ENCODE results near the gene SDR42E1.
"Not testable (repeated sequence)": the region's sequence is repeated elsewhere in the genome, so short reads cannot be mapped to it uniquely, and the experiment has no call there.

The SDR42E1 gene

DNA sequence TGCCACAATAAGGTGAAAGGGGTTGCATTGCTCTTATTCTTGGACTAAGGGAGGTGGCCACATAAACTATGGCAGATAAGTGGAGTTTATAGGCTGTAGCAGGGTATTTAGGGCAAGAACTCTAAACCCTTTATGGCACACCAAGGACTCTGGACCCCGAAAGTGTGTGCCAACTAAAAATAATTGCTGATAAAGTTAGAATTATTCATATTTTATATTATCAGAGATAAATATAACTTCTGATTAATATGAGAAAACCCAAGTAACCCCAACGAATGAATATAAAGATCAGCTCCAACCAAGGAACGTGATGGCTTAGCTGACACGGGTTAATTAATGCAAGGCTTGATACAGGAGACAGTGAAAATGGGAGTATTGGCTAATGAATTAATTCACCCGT, 8.8 kb upstream of the SDR42E1 start:
- H2AFZ ChIP-seq (ENCODE audit: low read length, unreplicated experiment) = no peak overlapping the region
- H3K79me2 ChIP-seq (ENCODE audit: control insufficient read depth, insufficient read depth, low read length, unreplicated experiment) = no peaks in the 10 kb centered on the region
- no peaks in the 10 kb centered on the region for H3K36me3 ChIP-seq (ENCODE audit: insufficient read depth, low read length)
- H3K4me1 ChIP-seq (ENCODE audit: control insufficient read depth, insufficient read depth, low read length, unreplicated experiment) = peaks cover 11% of the 10 kb centered on the region
- peaks cover 17% of the 10 kb centered on the region; the same call in 1 of the 2 replicates for H3K27me3 ChIP-seq (ENCODE audit: insufficient read depth, low read length)
- H3K4me3 ChIP-seq (ENCODE audit: low read depth, low read length) = no peak overlapping the region
- no peak overlapping the region for H3K27ac ChIP-seq (ENCODE audit: low read depth, low read length)

DNA sequence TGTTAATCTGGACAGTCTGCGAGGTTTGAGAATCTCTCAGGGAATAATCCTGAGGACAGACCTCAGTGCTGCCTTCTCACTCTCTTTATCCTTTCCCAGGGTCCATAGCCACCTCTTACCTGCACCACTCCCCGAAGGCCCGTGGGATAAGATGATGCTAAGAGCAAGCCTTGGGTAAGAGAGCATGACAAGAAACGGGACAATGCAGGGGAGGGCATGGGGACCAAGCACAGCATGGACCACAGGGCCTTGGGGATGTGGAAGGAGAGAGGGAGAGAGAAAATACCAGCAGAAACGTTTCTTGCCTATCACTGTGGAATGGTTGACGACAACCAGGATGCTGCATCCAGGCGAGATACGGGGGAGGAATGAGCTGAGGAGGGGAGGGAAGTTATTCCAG, 8.3 kb upstream of the SDR42E1 start:
- H3K4me1 ChIP-seq (ENCODE audit: control insufficient read depth, insufficient read depth, low read length, unreplicated experiment) = peaks cover 11% of the 10 kb centered on the region
- H3K79me2 ChIP-seq (ENCODE audit: control insufficient read depth, insufficient read depth, low read length, unreplicated experiment) = no peaks in the 10 kb centered on the region
- no peak overlapping the region for H3K27ac ChIP-seq (ENCODE audit: low read depth, low read length)
- no peak overlapping the region for H2AFZ ChIP-seq (ENCODE audit: low read length, unreplicated experiment)
- peaks cover 15% of the 10 kb centered on the region; the same call in 1 of the 2 replicates for H3K27me3 ChIP-seq (ENCODE audit: insufficient read depth, low read length)
- no peak overlapping the region for H3K4me3 ChIP-seq (ENCODE audit: low read depth, low read length)
- H3K36me3 ChIP-seq (ENCODE audit: insufficient read depth, low read length) = no peaks in the 10 kb centered on the region

DNA sequence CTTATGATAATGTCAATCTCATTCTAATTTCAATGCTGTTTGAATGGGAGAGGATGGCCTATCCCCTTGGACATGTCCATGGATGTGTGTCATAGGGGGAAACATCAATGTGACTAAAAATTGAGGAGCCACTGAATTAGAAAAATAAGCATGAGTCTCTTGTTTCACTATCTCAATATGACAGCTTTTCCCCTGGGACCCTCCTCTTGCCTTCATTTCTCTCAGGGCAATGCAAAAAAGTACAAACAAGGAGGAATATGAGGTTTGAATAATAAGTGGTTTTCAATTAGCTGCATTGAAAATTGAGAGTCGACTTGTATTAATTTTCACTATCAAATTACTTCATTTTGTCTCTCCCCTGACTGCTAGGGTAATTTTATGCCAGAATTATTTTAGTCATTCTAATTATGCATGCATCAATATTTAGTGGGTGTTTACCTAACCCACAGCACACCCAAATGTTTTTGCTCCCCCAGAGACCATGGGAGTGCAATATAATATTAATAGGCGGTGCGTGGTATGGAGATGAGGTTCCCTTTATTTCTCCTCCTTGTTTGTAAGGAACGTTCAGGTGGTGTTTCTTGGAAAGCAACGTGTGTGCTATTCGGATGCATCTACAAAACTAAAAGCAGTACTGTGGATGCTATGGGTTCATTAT, 6.8 kb upstream of the SDR42E1 start:
- no peaks in the 10 kb centered on the region for H3K36me3 ChIP-seq (ENCODE audit: insufficient read depth, low read length)

DNA sequence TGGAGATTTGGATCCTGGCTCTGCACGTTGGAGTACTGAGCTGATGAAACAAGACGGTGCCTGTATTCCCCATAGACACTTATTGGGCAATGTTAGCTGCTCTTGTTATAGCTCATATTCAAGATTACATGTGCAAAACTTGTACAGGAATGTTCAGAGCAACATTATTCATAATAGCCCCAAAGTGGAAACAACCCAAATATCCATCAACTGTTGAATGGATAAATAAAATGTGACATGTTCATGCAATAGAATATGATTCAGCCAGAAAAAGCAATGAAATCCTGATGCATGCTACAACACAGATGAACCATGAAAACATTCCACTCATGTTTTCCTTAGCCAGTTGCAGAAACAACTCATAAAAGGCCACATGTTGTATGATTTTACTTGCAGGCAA, 5.7 kb upstream of the SDR42E1 start:
- H3K4me1 ChIP-seq (ENCODE audit: control insufficient read depth, insufficient read depth, low read length, unreplicated experiment) = peaks cover 11% of the 10 kb centered on the region
- no peaks in the 10 kb centered on the region for H3K79me2 ChIP-seq (ENCODE audit: control insufficient read depth, insufficient read depth, low read length, unreplicated experiment)
- H3K4me3 ChIP-seq (ENCODE audit: low read depth, low read length) = peak overlapping the region; percentile 67
- peak overlapping the region; percentile 78 for H3K27ac ChIP-seq (ENCODE audit: low read depth, low read length)
- no peaks in the 10 kb centered on the region for H3K36me3 ChIP-seq (ENCODE audit: insufficient read depth, low read length)
- H3K27me3 ChIP-seq (ENCODE audit: insufficient read depth, low read length) = peaks cover 6% of the 10 kb centered on the region; the same call in 1 of the 2 replicates
- H2AFZ ChIP-seq (ENCODE audit: low read length, unreplicated experiment) = peak overlapping the region; percentile 41

More for the DNA sequence above, 6.8 kb upstream of the SDR42E1 start:
- H3K27ac ChIP-seq (ENCODE audit: low read depth, low read length) = peak overlapping the region; percentile 66; the same call in 1 of the 2 replicates
- no peak overlapping the region for H3K4me3 ChIP-seq (ENCODE audit: low read depth, low read length)
- H3K79me2 ChIP-seq (ENCODE audit: control insufficient read depth, insufficient read depth, low read length, unreplicated experiment) = no peaks in the 10 kb centered on the region
- H2AFZ ChIP-seq (ENCODE audit: low read length, unreplicated experiment) = no peak overlapping the region
- H3K4me1 ChIP-seq (ENCODE audit: control insufficient read depth, insufficient read depth, low read length, unreplicated experiment) = peaks cover 11% of the 10 kb centered on the region
- peaks cover 6% of the 10 kb centered on the region; the same call in 1 of the 2 replicates for H3K27me3 ChIP-seq (ENCODE audit: insufficient read depth, low read length)

DNA sequence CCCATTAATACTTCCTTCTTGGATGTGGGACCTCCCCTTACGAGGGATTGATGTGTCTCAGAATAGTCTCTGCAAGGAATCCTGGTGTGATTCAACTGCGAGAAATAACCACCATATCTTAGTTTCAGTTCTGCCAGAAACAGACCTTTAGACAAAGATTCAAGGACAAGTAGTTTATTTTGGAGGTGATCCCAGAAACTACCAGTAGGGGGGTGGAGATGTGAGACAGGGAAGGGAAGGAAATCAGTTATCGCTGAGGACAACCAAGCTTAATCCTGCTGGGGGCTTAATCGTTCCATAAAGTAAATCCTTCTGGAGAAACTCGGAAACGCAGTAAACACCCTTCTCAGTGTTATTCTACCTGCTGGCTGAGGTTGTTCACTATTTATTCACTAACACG, 5.0 kb upstream of the SDR42E1 start:
- peaks cover 6% of the 10 kb centered on the region; the same call in 1 of the 2 replicates for H3K27me3 ChIP-seq (ENCODE audit: insufficient read depth, low read length)
- peak overlapping the region; percentile 41 for H2AFZ ChIP-seq (ENCODE audit: low read length, unreplicated experiment)
- H3K36me3 ChIP-seq (ENCODE audit: insufficient read depth, low read length) = no peaks in the 10 kb centered on the region
- H3K79me2 ChIP-seq (ENCODE audit: control insufficient read depth, insufficient read depth, low read length, unreplicated experiment) = no peaks in the 10 kb centered on the region
- peaks cover 11% of the 10 kb centered on the region for H3K4me1 ChIP-seq (ENCODE audit: control insufficient read depth, insufficient read depth, low read length, unreplicated experiment)
- H3K27ac ChIP-seq (ENCODE audit: low read depth, low read length) = peak overlapping the region; percentile 78
- peak overlapping the region; percentile 67 for H3K4me3 ChIP-seq (ENCODE audit: low read depth, low read length)

DNA sequence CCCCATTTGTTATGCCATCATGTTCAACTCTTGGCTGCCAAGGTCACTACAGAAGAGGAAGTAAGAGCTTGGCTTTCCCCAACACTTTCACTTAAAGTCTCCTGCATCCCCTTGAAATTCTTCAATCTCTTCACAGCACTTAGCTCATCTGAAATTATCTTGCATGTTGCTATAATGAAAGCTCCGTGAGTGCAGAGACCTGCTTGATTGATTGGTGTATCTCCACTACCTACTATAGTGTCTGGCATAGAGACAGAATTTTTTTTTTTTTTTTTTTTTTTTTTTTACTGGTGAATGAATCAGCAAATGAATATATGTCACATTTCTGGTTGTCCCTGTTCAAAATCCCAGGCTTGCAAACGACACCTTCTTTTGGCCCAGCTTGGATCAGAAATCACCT, 1.9 kb upstream of the SDR42E1 start:
- H3K36me3 ChIP-seq (ENCODE audit: insufficient read depth, low read length) = no peaks in the 10 kb centered on the region
- H3K27me3 ChIP-seq (ENCODE audit: insufficient read depth, low read length) = no peaks in the 10 kb centered on the region; the same call in 1 of the 2 replicates
- no peak overlapping the region for H3K27ac ChIP-seq (ENCODE audit: low read depth, low read length)
- no peak overlapping the region for H2AFZ ChIP-seq (ENCODE audit: low read length, unreplicated experiment)
- no peaks in the 10 kb centered on the region for H3K79me2 ChIP-seq (ENCODE audit: control insufficient read depth, insufficient read depth, low read length, unreplicated experiment)
- H3K4me1 ChIP-seq (ENCODE audit: control insufficient read depth, insufficient read depth, low read length, unreplicated experiment) = peaks cover 14% of the 10 kb centered on the region
- H3K4me3 ChIP-seq (ENCODE audit: low read depth, low read length) = no peak overlapping the region

DNA sequence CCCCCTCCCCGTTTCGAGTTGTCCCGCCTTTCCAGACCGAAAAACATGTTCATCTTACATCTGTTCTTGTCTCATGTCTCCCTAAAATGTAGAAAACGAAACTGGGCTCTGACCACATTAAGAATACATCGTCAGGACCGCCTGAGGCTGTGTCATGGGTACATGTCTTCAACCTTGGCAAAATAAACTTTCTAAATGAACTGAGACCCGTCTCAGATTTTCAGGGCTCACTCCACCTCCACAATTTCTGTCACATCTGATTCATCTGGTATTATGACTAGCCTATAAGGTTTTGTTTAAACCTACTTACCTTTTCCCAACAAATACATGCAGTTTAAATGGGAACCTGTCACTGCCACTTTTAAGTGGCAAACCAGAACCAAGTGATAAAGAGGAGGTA, 621 bp downstream of the SDR42E1 start:
- H3K27ac ChIP-seq (ENCODE audit: low read depth, low read length) = no peak overlapping the region

DNA sequence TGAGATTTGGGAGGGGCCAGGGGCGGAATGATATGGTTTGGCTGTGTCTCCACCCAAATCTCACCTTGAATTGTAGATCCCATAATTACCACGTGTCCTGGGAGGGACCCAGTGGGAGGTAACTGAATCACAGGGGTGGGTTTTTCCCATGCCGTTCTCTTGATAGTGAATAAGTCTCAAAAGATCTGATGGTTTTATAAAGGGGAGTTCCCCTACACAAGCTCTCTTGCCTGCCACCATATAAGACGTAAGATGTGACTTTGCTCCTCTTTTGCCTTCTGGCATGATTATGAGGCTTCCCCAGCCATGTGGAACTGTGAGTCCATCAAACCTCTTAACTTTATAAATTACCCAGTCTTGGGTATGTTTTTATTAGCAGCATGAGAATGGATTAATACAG, 1.5 kb downstream of the SDR42E1 start:
- not testable (repeated sequence) for H3K36me3 ChIP-seq (ENCODE audit: insufficient read depth, low read length); H3K4me3 ChIP-seq (ENCODE audit: low read depth, low read length); H3K79me2 ChIP-seq (ENCODE audit: control insufficient read depth, insufficient read depth, low read length, unreplicated experiment); H3K4me1 ChIP-seq (ENCODE audit: control insufficient read depth, insufficient read depth, low read length, unreplicated experiment); H3K27me3 ChIP-seq (ENCODE audit: insufficient read depth, low read length); H2AFZ ChIP-seq (ENCODE audit: low read length, unreplicated experiment); H3K27ac ChIP-seq (ENCODE audit: low read depth, low read length)

More for the DNA sequence above, 621 bp downstream of the SDR42E1 start:
- H3K4me1 ChIP-seq (ENCODE audit: control insufficient read depth, insufficient read depth, low read length, unreplicated experiment) = peaks cover 4% of the 10 kb centered on the region
- H3K4me3 ChIP-seq (ENCODE audit: low read depth, low read length) = peak overlapping the region; percentile 74
- H2AFZ ChIP-seq (ENCODE audit: low read length, unreplicated experiment) = peak overlapping the region; percentile 64
- H3K27me3 ChIP-seq (ENCODE audit: insufficient read depth, low read length) = no peaks in the 10 kb centered on the region; the same call in 1 of the 2 replicates
- no peaks in the 10 kb centered on the region for H3K36me3 ChIP-seq (ENCODE audit: insufficient read depth, low read length)
- H3K79me2 ChIP-seq (ENCODE audit: control insufficient read depth, insufficient read depth, low read length, unreplicated experiment) = no peaks in the 10 kb centered on the region

DNA sequence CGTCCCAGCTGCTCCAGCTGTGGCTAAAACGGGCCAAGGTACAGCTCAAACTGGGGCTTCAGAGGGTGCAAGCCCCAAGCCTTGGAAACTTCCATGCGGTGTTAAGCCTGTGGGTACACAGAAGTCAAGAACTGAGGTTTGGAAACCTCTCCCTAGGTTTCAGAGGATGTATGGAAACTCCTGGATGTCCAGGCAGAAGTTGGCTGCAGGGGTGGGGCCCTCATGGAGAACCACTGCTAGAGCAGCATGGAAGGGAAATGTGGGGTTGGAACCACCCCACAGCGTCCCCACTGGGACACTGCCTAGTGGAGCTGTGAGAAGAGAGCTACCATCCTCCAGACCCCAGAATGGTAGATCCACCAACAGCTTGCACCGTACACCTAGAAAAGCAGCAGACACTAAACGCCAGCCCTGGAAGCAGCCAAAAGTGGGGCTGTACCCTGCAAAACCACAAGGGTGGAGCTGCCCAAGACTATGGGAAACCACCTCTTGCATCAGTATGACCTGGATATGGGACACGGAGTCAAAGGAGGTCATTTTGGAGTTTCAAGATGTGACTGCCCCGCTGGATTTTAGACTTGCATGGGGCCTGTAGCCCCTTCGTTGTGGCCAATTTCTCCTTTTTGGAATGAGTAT, 2.2 kb downstream of the SDR42E1 start:
- Histone ChIP-seq H2AFZ (ENCODE audit: low read length, unreplicated experiment) (no peak overlapping the region), H3K27me3 (ENCODE audit: insufficient read depth, low read length) (no peaks in the 10 kb centered on the region; the same call in 1 of the 2 replicates), H3K4me1 (ENCODE audit: control insufficient read depth, insufficient read depth, low read length, unreplicated experiment) (peaks cover 3% of the 10 kb centered on the region)

DNA sequence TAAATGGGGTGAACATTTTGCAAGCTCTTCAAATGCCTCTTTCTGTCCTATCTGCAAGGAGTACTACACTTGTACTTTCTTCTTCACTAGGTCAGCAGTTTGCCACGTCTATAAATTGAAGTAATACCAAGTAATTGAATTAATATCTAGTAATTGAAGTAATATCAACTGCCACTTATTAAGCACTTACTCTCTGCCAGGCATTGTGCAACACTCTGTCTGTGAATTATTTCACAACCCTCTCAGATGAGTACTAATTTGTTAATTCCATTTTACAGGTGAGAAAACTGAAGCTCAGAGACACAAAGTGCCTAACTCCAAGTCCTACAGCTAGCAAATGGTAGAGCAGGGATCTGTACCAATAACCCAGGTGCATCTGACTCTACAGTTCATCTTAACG, 4.1 kb downstream of the SDR42E1 start:
- no peaks in the 10 kb centered on the region for H3K79me2 ChIP-seq (ENCODE audit: control insufficient read depth, insufficient read depth, low read length, unreplicated experiment)
- H3K4me1 ChIP-seq (ENCODE audit: control insufficient read depth, insufficient read depth, low read length, unreplicated experiment) = peaks cover 3% of the 10 kb centered on the region
- H3K4me3 ChIP-seq (ENCODE audit: low read depth, low read length) = no peak overlapping the region
- no peak overlapping the region for H3K27ac ChIP-seq (ENCODE audit: low read depth, low read length)
- H2AFZ ChIP-seq (ENCODE audit: low read length, unreplicated experiment) = no peak overlapping the region
- no peaks in the 10 kb centered on the region for H3K36me3 ChIP-seq (ENCODE audit: insufficient read depth, low read length)
- H3K27me3 ChIP-seq (ENCODE audit: insufficient read depth, low read length) = no peaks in the 10 kb centered on the region

More for the DNA sequence above, 2.2 kb downstream of the SDR42E1 start:
- H3K79me2 ChIP-seq (ENCODE audit: control insufficient read depth, insufficient read depth, low read length, unreplicated experiment) = no peaks in the 10 kb centered on the region
- H3K27ac ChIP-seq (ENCODE audit: low read depth, low read length) = no peak overlapping the region
- no peak overlapping the region for H3K4me3 ChIP-seq (ENCODE audit: low read depth, low read length)
- H3K36me3 ChIP-seq (ENCODE audit: insufficient read depth, low read length) = no peaks in the 10 kb centered on the region

DNA sequence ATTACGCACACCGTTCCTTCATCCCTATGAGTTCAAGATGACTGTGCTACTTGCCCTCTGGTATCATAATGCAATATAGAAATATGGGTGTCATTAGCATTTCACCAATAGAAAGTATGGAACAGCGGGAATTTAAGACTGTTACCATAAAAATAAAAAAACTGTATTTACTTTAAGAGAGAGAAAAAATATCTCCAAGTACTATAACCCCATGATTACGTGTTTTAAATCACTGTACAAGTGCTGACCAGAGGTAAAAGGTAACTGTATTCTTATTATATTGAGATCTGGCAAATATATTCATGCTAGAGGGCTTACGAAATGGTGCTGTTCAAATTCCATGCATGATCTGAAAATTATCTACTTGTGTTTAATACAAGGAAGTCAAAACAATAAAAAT, 5.2 kb downstream of the SDR42E1 start:
- no peak overlapping the region for H3K27ac ChIP-seq (ENCODE audit: low read depth, low read length)
- no peaks in the 10 kb centered on the region for H3K79me2 ChIP-seq (ENCODE audit: control insufficient read depth, insufficient read depth, low read length, unreplicated experiment)
- H3K27me3 ChIP-seq (ENCODE audit: insufficient read depth, low read length) = no peaks in the 10 kb centered on the region
- H2AFZ ChIP-seq (ENCODE audit: low read length, unreplicated experiment) = no peak overlapping the region
- no peaks in the 10 kb centered on the region for H3K36me3 ChIP-seq (ENCODE audit: insufficient read depth, low read length)
- no peak overlapping the region for H3K4me3 ChIP-seq (ENCODE audit: low read depth, low read length)
- H3K4me1 ChIP-seq (ENCODE audit: control insufficient read depth, insufficient read depth, low read length, unreplicated experiment) = peaks cover 3% of the 10 kb centered on the region

Data from ACC112 (cell line).